Measurements from ENCODE around the gene DAAM2.

DNA sequence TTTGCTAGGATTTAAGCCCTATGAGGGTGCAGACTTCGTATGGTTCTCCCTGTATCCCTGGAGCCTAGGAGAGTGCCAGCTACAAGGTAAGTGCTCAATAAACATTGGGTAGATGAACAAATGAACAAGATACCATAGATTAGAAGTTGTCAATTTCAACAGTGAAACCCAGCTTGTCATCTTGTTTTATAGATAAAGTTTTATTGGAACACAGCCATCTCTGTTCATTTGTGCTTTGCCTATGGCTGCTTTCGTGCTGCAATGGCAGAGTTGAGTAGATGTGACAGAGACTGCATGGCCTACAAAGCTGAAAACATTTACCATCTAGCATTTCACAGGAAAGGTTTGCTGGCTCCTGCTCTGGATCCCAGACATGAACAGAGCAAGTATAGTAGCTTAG lies 5.6 kb downstream of the DAAM2 start:
- TF ChIP-seq, protein P1, sequence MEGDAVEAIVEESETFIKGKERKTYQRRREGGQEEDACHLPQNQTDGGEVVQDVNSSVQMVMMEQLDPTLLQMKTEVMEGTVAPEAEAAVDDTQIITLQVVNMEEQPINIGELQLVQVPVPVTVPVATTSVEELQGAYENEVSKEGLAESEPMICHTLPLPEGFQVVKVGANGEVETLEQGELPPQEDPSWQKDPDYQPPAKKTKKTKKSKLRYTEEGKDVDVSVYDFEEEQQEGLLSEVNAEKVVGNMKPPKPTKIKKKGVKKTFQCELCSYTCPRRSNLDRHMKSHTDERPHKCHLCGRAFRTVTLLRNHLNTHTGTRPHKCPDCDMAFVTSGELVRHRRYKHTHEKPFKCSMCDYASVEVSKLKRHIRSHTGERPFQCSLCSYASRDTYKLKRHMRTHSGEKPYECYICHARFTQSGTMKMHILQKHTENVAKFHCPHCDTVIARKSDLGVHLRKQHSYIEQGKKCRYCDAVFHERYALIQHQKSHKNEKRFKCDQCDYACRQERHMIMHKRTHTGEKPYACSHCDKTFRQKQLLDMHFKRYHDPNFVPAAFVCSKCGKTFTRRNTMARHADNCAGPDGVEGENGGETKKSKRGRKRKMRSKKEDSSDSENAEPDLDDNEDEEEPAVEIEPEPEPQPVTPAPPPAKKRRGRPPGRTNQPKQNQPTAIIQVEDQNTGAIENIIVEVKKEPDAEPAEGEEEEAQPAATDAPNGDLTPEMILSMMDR (conservative IDR thresholded peaks at IDR 0.05; ENCODE audit: low read length) = no peak
- no peak for TF ChIP-seq EZH2phosphoT487 (IDR thresholded peaks at IDR 0.05; ENCODE audit: borderline replicate concordance, low read depth, low read length)

All from OCI-LY7 (cell line).